HG03280 (cell line): ENCODE results near the gene RET.

Source experiments
- ATAC-seq: cut with Tn5 transposase; IDR thresholded peaks from one replicate; pipeline ENCODE4 v1.9.1; 2021; ENCODE audit warnings: mild to moderate bottlenecking, moderate library complexity; ENCODE audit not compliant: unreplicated experiment

The RET gene

GRCh38 chr10:43118631-43119415 is 42.0 kb downstream of the RET start:
- no peak for ATAC-seq

GRCh38 chr10:43119416-43120115 is 42.7 kb downstream of the RET start:
- ATAC-seq = no peak

- ATAC-seq = no peak
Measured at GRCh38 chr10:43120116-43120928, 43.5 kb downstream of the RET start.

- ATAC-seq = peak; percentile 74
Measured at GRCh38 chr10:43120929-43121314, 44.1 kb downstream of the RET start.

GRCh38 chr10:43121444-43121843 is 44.6 kb downstream of the RET start:
- ATAC-seq = peak; percentile 16

GRCh38 chr10:43122096-43122495 is 45.2 kb downstream of the RET start:
- no peak for ATAC-seq

GRCh38 chr10:43122826-43123225 is 46.0 kb downstream of the RET start:
- ATAC-seq = no peak

GRCh38 chr10:43123361-43124093 is 46.7 kb downstream of the RET start:
- no peak for ATAC-seq

- ATAC-seq = no peak
Measured at GRCh38 chr10:43124094-43124521, 47.2 kb downstream of the RET start.

- ATAC-seq = no peak
Measured at GRCh38 chr10:43124574-43125273, 47.9 kb downstream of the RET start.

- ATAC-seq = no peak
Measured at GRCh38 chr10:43125274-43125845, 48.5 kb downstream of the RET start.

- ATAC-seq = no peak
Measured at GRCh38 chr10:43125881-43126731, 49.2 kb downstream of the RET start.

- no peak for ATAC-seq
Measured at GRCh38 chr10:43126759-43127424, 50.0 kb downstream of the RET start.

GRCh38 chr10:43127442-43127841 is 50.6 kb downstream of the RET start:
- no peak for ATAC-seq

- ATAC-seq = no peak
Measured at GRCh38 chr10:43128331-43128730, 51.5 kb downstream of the RET start.

GRCh38 chr10:43128958-43129706 is 52.3 kb downstream of the RET start:
- peak; percentile 52 for ATAC-seq

- ATAC-seq = no peak
Measured at GRCh38 chr10:43130770-43131171, 53.9 kb downstream of the RET start.

GRCh38 chr10:43131256-43131655 is 54.4 kb downstream of the RET start:
- no peak for ATAC-seq
